Stimulated activated CD8-positive, alpha-beta memory T cell treated with anti-CD3 and anti-CD28 coated beads, Interleukin-15, amount 100 ng/mL, for 48 hours (primary cell): Measurements from ENCODE around the gene POLD4.

Experiments used
- DNase-seq, 2 donors: peaks; one replicate each; pipeline ENCODE4 v3.0.0-alpha.2; 2020; ENCODE audit warnings: low read depth in 2 of 2

POLD4 gene

GRCh38 chr11:67303132-67303834 lies 50.1 kb downstream of the POLD4 start, which contains the start of gene SSH3:
Gene SSH3 (plus strand): TSS chr11:67303530. CDS start chr11:67303626, 96 bp downstream.
- no peak for DNase-seq

- no peak for DNase-seq
Observed at GRCh38 chr11:67302571-67303131, 50.7 kb downstream of the POLD4 start.

GRCh38 chr11:67301951-67302516 lies 51.3 kb downstream of the POLD4 start:
- DNase-seq, result no peak

GRCh38 chr11:67301313-67301921 lies 51.9 kb downstream of the POLD4 start:
- no peak for DNase-seq
